HepG2 (cell line): ENCODE measurements around the gene PCSK6. TPM values are rescaled to one million over a fixed set of nuclear protein-coding genes. Genes with fewer than 3 reads are reported as not detected.

ENCODE experiments used
- DR1 ChIP-seq: sonication (generic); formaldehyde crosslinking; IDR thresholded peaks from 2 replicates; pipeline ENCODE4 v1.8.0; 2021; ENCODE audit warnings: mild to moderate bottlenecking, missing genetic modification reagents, inconsistent platforms
- FOXA1 ChIP-seq, 2 experiments: fragments of 450-650 bp in 1 of 2; sonication (generic) in 1 of 2; formaldehyde crosslinking in 1 of 2; IDR thresholded peaks; 2 replicates each; pipeline versions ENCODE4 v1.4.0 to v1.6.1; 2016 to 2020; ENCODE audit warnings: missing genetic modification reagents in 1 of 2
- FOXK1 ChIP-seq: sonication (generic); formaldehyde crosslinking; IDR thresholded peaks from 2 replicates; pipeline ENCODE4 v1.4.0; 2020; ENCODE audit warnings: low read depth, missing genetic modification reagents, borderline replicate concordance
- HES4 ChIP-seq: sonication (generic); formaldehyde crosslinking; IDR thresholded peaks from 2 replicates; pipeline ENCODE4 v1.9.0; 2021; ENCODE audit warnings: mild to moderate bottlenecking, missing genetic modification reagents, borderline replicate concordance
- KAT7 ChIP-seq: IDR thresholded peaks from 2 replicates; pipeline ENCODE4 v1.6.1; 2018; ENCODE audit warnings: borderline replicate concordance, missing compliant biosample characterization
- LBX2 ChIP-seq: sonication (generic); formaldehyde crosslinking; IDR thresholded peaks from 2 replicates; pipeline ENCODE4 v1.5.0; 2020; ENCODE audit warnings: missing genetic modification reagents, mild to moderate bottlenecking, borderline replicate concordance
- MYC ChIP-seq: sonication (generic); formaldehyde crosslinking; IDR thresholded peaks from 2 replicates; pipeline ENCODE4 v1.9.0; 2021; ENCODE audit warnings: missing genetic modification reagents, borderline replicate concordance
- POGK ChIP-seq: sonication (generic); formaldehyde crosslinking; conservative IDR thresholded peaks from 2 replicates; pipeline ENCODE4 v1.8.0; 2022; ENCODE audit warnings: mild to moderate bottlenecking, moderate library complexity, missing genetic modification reagents
- PRDM15 ChIP-seq: sonication (generic); formaldehyde crosslinking; IDR thresholded peaks from 2 replicates; pipeline ENCODE4 v1.4.0; 2020; ENCODE audit warnings: missing genetic modification reagents
- RARA ChIP-seq: IDR thresholded peaks from 2 replicates; pipeline ENCODE4 v1.6.1; 2016; ENCODE audit warnings: missing genetic modification reagents, missing compliant biosample characterization
- SRY ChIP-seq: sonication (generic); formaldehyde crosslinking; IDR thresholded peaks from 2 replicates; pipeline ENCODE4 v1.8.0; 2022; ENCODE audit warnings: mild to moderate bottlenecking, missing genetic modification reagents
- TRIM24 ChIP-seq: sonication (generic); formaldehyde crosslinking; IDR thresholded peaks from 2 replicates; pipeline ENCODE4 v1.8.0; 2022; ENCODE audit warnings: mild to moderate bottlenecking, missing genetic modification reagents
- XBP1 ChIP-seq: sonication (generic); formaldehyde crosslinking; IDR thresholded peaks from 2 replicates; pipeline ENCODE4 v1.5.0; 2020; ENCODE audit warnings: missing genetic modification reagents
- ZBTB3 ChIP-seq: sonication (generic); formaldehyde crosslinking; IDR thresholded peaks from 2 replicates; pipeline ENCODE4 v1.4.0; 2020; ENCODE audit warnings: low read depth, mild to moderate bottlenecking, moderate library complexity, missing genetic modification reagents, borderline replicate concordance
- ZC3H4 ChIP-seq: sonication (generic); formaldehyde crosslinking; IDR thresholded peaks from 2 replicates; pipeline ENCODE4 v1.4.0; 2020; ENCODE audit warnings: missing genetic modification reagents, borderline replicate concordance
- ZNF572 ChIP-seq: sonication (generic); formaldehyde crosslinking; IDR thresholded peaks from 2 replicates; pipeline ENCODE4 v1.5.1; 2020; ENCODE audit warnings: mild to moderate bottlenecking, missing genetic modification reagents
- ZNF678 ChIP-seq: sonication (generic); formaldehyde crosslinking; IDR thresholded peaks from 2 replicates; pipeline ENCODE4 v1.4.0; 2020; ENCODE audit warnings: mild to moderate bottlenecking, missing genetic modification reagents
- ZNF710 ChIP-seq: sonication (generic); formaldehyde crosslinking; IDR thresholded peaks from 2 replicates; pipeline ENCODE4 v1.5.0; 2020; ENCODE audit warnings: mild to moderate bottlenecking, missing genetic modification reagents, borderline replicate concordance
- ZNF761 ChIP-seq: sonication (generic); formaldehyde crosslinking; conservative IDR thresholded peaks from 2 replicates; pipeline ENCODE4 v1.4.0; 2020; ENCODE audit warnings: mild to moderate bottlenecking, missing genetic modification reagents
- ZNF773 ChIP-seq: sonication (generic); formaldehyde crosslinking; IDR thresholded peaks from 2 replicates; pipeline ENCODE4 v1.4.0; 2020; ENCODE audit warnings: missing genetic modification reagents, borderline replicate concordance
- polyA plus RNA-seq, 8 experiments: library from polyadenylated mRNA; depleted of rRNA in 3 of 8; stranded (reverse) in 7 of 8; unstranded in 1 of 8; fragments of >200 nt; fragmentation: Illumina TruSeq in 4 of 8; extraction: Trizol in 4 of 8; gene quantifications; 2 replicates each; pipeline versions ENCODE4 v1.2.1 to v1.2.3, GENCODE V29; 2011 to 2016; ENCODE audit warnings: low read depth in 4 of 8, missing spikeins in 1 of 8, mixed read lengths in 1 of 8; ENCODE audit not compliant: insufficient read depth in 1 of 8
- total RNA-seq, 5 experiments: library from RNA; depleted of rRNA; stranded (reverse); fragments of >200 nt; fragmentation: Illumina TruSeq; extraction: Trizol; gene quantifications; 2 replicates each; pipeline ENCODE4 v1.2.3, GENCODE V29; 2016; ENCODE audit warnings: low read depth in 1 of 5

Gene PCSK6
- total and polyA plus RNA-seq, 2 of the 13 experiments (the other 11 are each of a cell fraction or from before 2014, with no cell fraction given): 56.5 to 155 TPM

- 0 out of 2 replicates have a peak, but pooled peaks have one; percentile 51 for TF ChIP-seq TRIM24 (CRISPR knock-in tag)
- TF ChIP-seq ZNF572 (CRISPR knock-in tag): no peak
- TF ChIP-seq ZBTB3 (CRISPR knock-in tag): no peak
- peak; percentile 53; the same call in 1 of the 2 replicates for TF ChIP-seq ZNF710
- no peak for TF ChIP-seq PRDM15
- TF ChIP-seq RARA: peak; percentile 90
- 0 out of 2 replicates have a peak, but pooled peaks have one; percentile 26 for TF ChIP-seq POGK (CRISPR knock-in tag)
- peak; percentile 55; the same call in 1 of the 2 replicates for TF ChIP-seq ZNF761 (CRISPR knock-in tag)
- no peak for TF ChIP-seq ZNF773
- TF ChIP-seq FOXA1 (IDR thresholded peaks at IDR 0.05): no peak
- TF ChIP-seq FOXA1 (CRISPR knock-in tag; IDR thresholded peaks at IDR 0.05): peak; percentile 90
- TF ChIP-seq DR1 (CRISPR knock-in tag): no peak
- TF ChIP-seq MYC (CRISPR knock-in tag): peak; percentile 48; the same call in 1 of the 2 replicates
- peak; percentile 42; the same call in 1 of the 2 replicates for TF ChIP-seq SRY (CRISPR knock-in tag)
- 0 out of 2 replicates have a peak, but pooled peaks have one; percentile 32 for TF ChIP-seq ZC3H4
- TF ChIP-seq FOXK1 (CRISPR knock-in tag): peak; percentile 80; the same call in 1 of the 2 replicates
- no peak for TF ChIP-seq LBX2 (CRISPR knock-in tag)
- no peak for TF ChIP-seq ZNF678 (CRISPR knock-in tag)
- no peak; the same call in 1 of the 2 replicates for TF ChIP-seq HES4 (CRISPR knock-in tag)
- peak; percentile 74 for TF ChIP-seq KAT7 (CRISPR knock-in tag)
- TF ChIP-seq XBP1 (CRISPR knock-in tag): no peak
Observed at GRCh38 chr15:101445562-101446517, 43.7 kb downstream of the PCSK6 start (continued).
